Stimulated activated CD4-positive, alpha-beta T cell treated with anti-CD3 and anti-CD28 coated beads, TNF-alpha, amount 100 ng/mL, for 24 hours (primary cell): Measurements from ENCODE around the gene RNF43.
A peak's percentile ranks its signal among the peaks of the same experiment; 100 is the strongest.

ENCODE experiments used
- DNase-seq, 3 experiments: peaks; one replicate each; pipeline ENCODE4 v3.0.0-alpha.2; 2020; ENCODE audit warnings: low read depth in 3 of 3

RNF43 gene

DNA sequence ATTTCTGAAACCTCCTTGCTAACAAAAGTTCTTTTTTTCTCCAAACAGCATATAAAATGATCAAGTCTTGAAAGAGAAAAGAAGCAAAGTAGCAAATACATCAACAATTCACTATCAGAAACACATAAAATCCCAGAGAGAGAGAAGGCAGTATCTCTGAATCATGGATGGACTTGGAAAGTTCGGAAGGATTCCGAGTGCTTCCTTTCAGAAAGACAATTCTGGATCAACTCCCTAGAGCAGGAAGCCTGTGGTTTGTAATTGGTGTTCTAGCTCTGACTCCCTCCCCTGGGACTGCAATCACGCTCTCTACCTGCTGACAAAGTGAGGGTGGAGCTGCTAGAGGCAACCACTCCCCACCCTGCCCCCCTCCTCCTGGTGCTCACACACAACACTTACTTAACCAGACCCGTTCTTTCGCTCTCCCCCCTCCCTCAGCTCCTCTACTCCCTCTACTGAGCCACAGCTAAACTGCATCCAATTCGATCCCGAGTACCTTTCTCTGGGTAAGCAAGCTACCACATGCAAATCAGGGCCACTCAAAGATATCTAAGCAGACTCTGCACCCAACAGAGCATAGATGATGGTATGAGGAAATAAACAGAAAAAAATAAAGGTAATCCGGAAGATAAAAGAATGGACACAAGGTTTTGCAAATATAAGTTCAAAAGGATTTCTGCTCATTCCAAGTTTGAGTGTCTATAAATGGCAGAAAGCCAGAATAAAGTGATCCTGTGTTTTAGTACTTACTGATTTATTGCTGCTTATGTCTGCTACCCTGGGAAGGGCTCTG lies at the start of gene RNF43:
TSS of gene RNF43 (minus strand) at position 235 of the 793 bp plus-strand sequence. CDS start 1,957 bp downstream, outside the sequence.
- DNase-seq: peak; percentile 69 to 82 (median 76)

DNA sequence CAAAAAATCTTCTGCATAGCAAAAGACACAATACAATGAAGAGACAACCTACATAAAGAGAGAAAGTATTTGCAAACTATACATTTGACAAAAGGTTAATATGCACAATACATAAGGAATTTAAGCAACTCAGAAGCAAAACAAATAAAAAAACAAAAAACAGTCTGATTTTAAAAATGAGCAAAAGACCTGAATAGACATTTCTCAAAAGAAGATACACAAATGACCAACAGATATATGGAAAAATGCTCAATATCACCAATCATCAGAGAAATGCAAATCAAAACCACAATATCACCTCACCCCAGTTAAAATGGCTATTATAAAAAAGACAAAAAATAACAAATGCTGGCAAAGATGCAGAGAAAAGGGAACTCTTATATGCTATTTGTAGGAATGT lies 38.2 kb upstream of the RNF43 start:
- DNase-seq: no peak

DNA sequence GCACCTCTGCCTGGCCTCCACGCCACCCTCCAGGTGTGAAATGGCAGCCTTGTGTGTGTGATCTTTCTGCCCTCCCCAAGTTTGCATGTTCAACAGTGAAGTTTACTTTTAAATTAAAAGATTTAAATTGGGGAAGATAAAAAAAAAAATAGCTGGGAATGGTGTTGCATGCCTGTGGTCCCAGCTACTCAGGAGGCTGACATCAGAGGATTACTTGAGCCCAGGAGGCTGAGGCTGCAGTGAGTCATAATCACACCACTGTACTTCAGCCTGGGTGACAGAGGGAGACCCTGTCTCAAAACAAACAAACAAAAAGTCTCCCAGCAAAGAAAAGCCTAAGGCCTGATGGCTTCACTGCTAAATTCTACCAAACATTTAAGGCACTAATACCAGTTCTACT lies 35.4 kb upstream of the RNF43 start:
- no peak for DNase-seq

DNA sequence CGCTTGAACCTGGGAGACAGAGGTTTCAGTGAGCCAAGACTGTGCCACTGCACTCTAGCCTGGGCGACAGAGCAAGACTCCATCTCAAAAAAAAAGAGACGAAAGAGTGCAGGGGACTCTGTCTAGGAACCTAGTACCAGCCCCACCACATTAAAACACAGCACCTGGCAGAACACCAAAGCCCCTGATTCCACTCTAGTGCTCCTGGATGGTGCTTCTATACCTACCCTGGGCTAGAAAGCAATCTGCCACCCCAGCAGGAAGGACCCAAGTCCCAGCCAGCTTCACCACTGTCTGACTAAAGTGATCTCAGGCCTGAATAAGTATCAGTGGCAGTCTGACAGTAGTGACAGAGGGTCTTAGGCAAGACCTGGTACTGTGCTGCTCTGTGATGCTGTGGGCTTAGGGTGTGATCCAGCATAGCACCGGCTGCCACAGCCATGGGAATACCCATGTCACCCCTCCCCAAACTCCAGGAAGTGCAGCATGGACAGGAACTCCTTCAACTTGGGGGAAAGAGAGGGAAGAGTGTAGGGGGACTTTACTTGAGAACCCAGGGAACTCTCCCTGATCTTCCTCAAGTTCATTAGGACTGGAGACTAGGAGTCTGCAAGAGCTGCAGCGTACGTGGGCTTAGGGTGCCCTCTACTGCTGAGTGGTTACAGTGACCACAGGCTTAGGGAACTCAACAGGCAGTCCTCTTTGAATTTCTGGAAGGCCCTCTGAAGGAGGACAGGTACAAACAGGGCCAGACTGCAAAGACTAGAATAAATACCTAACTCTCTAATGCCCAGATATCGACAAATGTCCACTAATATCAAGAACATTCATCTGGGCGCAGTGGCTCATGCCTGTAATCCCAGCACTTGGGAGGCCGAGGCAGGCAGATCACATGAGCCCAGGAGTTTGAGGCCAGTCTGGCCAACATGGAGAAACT lies 30.0 kb upstream of the RNF43 start:
- peak; percentile 43 to 71 (median 54) for DNase-seq

DNA sequence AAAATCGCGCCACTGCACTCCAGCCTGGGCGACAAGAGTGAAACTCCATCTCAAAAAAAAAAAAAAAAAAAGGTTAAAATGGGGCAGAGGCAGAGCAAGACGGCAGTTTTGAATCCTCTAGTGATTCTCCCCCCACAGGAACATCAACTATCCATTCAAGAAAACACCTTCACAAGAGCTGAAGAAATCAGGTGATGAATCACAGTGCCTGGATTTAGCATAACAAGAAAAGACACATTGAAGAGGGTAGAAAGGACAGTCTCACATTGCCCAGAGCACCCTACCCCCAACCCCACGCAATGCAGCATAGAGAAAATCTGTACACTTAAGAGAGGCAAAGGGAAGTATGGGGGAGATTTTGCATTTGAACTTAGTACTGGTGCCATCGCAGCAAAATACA lies 28.8 kb upstream of the RNF43 start:
- DNase-seq: no peak

DNA sequence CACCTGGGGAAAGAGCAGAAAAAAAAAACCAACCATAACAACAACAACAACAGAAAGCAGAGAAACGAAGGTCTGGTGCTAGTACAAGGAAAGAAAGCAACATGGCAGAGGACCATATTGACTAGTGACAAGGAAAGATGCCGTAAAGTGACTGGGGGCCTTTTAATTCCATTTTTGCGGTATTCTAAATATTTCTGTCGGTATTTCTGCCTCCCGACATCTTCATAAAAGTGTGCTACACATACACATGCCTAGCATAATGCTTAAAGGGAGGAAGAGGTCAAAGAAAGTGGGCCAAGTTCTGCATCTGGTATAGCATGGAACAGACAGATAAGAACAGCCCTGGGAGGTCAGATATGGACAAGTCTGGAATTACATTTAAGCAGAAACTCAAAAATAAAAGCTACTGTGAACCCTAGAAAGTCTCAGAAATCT lies 19.5 kb upstream of the RNF43 start:
- DNase-seq: no peak

DNA sequence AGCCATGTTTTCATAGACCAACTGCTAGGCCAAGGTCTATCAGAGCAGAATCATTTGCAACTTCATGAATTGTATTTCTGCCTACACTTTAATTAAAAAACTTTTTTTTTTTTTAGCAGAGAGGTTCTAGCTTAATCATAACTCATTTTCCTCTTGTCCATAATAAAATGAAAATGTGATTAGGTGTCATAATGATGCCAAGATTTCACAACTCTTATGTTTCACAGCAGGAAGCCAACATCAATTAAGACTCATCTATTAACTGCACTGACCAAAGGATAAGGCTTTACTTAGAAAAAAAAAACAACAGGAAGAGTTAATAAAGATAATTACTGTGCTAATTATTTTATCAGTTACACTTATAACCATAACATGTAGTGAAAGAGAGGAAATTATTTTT lies 18.9 kb upstream of the RNF43 start:
- DNase-seq: no peak

DNA sequence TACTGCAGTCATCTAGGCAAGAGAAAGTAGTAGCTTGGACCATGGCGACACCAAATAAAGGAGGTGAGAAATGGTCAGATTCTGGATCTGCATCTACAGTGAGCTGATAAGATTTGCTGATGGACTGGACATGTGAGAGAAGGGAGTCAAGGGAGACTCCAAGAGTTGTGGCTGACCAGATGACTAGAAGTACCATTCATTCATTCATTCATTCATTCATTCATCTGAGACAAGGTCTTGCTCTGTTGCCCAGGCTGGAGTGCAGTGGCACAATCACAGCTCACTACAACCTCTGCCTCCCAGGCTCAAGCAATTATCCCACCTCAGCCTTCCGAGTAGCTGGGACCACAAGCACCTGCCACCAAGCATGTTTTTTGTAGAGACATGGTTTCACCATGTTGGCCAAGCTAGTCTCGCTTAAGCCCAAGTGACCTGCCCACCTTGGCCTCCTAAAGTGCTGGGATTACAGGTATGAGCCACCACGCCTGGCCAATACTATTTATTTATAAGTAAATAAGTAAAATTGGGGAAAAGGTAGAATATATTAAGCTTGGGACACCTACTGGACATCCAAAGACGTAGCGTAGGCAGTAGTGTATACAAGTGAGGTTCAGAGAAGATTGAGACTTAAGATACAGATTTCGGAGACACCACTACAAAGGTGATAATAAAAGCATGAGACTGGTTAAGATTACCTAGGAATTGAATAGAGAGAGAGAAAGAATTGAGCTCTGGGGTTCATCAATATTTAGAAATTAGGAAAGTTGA lies 15.7 kb upstream of the RNF43 start:
- DNase-seq: no peak

DNA sequence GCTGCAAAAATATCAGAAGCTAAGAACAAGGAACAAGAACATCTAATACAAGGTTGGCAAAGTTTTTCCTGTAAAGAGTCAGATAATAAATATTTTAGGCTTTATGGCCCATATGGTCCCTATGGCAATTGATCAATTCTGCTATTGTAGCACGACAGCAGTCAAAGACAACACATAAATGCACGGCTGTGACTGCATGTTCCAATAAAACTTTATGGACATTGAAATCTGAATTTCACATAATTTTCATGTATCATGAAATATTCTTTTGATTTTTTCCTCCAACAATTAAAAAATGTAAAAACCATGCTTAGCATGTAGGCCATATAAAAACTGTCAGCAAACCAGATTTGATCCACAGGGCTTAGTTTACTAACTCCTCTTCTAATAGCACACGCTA lies 10.5 kb upstream of the RNF43 start:
- DNase-seq: no peak

DNA sequence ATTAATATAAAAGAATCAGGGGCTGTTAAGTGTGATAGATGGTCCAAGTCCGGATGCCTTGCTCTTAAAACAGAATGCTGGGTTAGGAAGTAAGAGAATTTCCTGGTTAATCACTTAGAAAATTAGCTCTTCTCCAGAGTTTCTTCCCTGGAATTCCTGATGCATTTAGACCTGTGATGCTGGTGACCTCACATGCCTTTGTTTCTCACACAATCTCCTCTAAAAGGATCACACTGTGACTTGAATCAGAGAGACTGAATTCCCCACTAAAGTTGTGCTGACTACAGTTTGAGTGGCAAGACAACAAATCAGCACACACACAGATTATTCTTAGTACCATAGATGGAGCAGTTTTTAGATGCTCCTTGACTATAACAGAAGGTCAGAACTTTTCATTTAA lies 4.4 kb upstream of the RNF43 start:
- DNase-seq: no peak

DNA sequence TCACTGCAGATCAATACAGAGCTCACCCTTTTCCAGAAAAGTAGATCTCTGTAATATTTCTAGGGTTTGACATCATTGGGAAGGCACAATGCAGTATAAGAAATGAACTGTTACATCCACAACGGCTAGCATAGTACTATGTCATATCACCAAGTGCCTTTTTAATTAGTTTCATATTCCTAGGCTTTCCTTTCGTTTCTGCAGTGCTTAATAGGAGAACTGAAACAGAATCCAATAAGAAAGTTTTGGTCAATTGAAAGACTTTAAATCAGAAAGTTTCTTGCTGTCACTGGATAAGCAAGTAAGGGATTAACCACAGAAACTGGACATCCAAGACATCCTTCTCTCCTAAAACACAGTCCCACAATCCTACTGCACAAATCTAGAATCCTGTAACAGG lies 3.5 kb upstream of the RNF43 start:
- DNase-seq: no peak

GRCh38 chr17:58416937-58417299 lies 416 bp downstream of the RNF43 start:
- no peak for DNase-seq

DNA sequence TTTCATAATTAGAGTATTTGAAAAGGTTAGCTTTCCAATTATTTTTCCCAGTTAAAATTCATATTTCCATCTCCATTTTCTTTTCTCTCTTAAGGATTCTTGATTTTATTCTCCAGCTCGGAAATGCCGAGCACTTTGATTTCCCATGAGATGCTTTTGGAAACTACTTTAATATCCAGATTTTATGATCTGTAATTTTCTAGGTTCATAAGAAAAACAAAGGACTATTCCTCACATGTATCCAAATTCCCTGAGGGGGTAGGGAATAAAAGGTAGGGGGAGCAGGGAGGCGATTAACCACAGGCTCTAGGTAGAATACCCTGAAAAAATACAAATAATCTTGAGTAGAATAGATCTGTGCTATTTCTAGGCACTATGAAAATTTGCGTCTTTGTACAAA lies 938 bp downstream of the RNF43 start:
- no peak for DNase-seq

DNA sequence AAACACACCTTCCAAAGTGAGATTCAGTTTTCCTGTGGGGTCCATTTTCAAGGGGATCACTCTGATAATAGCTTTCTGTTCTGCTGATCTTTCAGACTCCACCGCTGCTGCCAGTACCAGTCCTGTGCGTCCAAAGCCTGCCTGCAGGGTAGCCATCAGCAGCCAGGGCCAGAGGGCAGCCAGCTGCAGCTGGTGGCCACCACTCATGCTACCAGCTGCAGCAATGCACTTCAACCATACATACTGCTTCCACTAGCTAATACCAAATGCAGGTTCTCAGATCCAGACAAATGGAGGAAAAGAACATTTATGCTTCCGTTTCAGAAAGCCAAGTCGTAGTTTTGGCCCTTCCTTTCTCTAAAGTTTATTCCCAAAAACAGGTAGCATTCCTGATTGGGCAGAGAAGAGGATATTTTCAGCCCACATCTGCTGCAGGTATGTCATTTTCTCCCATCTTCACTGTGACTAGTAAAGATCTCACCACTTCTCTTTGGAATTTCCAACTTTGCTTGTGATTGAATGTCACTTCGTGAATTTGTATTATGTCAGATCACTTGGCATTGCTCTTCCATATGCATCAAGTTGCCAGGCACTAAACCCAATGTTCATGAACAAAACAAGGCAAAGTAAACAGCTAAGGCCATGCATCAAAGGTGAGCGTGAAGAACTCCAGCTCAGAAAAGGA lies 1.8 kb downstream of the RNF43 start:
- DNase-seq: no peak

GRCh38 chr17:58414596-58414997 lies 2.7 kb downstream of the RNF43 start:
- no peak for DNase-seq

DNA sequence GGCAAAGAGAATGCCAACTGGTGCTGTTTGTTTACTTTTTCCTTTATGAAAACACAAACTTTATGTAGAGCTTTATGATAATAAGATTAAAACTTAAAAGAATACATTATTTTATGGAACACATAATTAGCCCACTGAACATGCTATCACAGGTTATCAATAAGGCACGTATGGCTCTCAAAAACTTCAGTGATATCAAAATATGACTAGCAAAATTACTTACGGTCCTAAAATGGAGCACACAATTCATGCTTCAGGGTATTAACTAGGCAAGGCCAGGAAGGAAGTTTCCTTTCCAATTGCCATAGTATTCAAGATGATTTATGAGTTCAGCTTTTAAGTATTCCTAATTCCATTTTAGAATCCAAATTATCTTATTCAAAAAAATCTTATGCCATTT lies 3.6 kb downstream of the RNF43 start:
- DNase-seq: no peak

- no peak for DNase-seq
Measured at GRCh38 chr17:58412961-58413586, 4.3 kb downstream of the RNF43 start.

GRCh38 chr17:58412064-58412703 lies 5.2 kb downstream of the RNF43 start:
- no peak for DNase-seq

GRCh38 chr17:58411408-58411894 lies 5.9 kb downstream of the RNF43 start:
- DNase-seq: no peak

DNA sequence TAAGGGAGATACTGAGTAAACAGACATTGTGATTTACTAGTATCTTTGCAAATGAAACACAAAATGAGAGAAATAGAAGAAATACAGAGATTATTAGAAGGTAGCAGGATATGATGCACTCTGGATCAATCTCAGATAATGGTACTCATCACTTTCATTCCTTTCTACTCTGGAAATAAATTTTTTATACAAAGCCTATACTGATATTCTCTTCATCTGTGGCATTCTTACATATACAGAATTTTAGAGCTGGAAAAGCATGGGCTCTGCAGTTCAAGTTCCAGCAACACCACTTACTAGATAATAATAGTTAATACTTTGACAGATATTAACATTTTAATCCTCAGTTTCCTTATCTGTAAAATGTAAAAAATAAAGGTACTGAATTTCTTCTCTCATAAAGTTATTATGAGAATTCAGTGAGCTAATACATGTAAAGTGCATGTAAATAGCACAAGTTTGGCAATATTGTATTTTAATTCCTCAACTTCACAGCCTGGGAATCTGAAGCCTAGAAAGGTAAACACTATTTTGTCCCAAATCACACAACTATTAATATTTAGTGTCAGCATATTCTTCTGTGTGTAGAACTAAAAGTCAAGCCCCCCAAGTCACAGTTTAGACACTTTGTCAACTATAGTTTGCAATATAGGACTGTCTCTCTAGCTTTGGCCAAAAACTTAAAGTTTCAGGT lies 6.5 kb downstream of the RNF43 start:
- DNase-seq: no peak
